ENCODE data around the gene CD9. TPM values are rescaled to one million over a fixed set of nuclear protein-coding genes. Genes with fewer than 3 reads are reported as not detected.

CD9 gene
- total RNA-seq, 1 donor from 2014 or later: 120 TPM

DNA sequence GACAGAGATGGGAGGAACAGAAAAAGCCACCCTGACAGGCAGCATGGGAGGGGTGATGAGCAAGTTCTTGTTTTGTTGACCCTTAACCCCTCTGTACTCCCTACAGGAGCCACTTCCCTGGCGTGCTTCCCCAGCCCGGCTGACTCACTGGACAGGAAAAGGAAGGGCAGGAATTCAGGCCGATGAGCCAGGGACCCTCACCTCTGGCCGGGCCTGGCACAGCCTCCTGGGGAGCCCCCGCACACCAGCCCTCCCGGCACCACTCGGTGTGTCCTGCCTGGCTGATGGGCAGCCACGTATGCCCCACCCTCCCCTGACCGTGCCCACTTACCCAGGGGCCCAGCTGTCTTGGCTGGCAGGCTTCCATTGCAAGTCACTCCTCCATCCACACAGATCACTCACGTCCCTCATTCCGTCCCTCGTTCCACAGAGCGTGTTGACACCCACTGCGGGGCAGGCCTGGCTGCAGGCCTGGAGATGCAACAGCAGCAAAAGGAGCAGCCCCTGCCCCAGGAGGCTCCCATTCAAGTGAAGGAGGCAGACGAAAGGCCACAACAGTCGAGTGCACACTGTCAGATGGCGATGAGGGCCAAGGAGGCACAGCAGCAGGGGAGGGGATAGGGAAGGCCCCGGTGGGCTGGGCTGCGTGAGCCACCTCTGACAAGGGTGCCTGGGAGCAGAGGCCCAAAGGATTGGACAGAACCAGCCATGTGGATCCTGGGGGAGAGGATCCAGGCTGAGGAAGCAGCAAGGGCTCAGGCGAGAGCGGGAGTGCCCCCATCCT lies 19.7 kb upstream of the CD9 start:
- DNase-seq (ENCODE audit: extremely low spot score, unreplicated experiment): no peak
- peaks cover 1% of the 10 kb centered on the region for H3K36me3 Mint-ChIP-seq
- no peak overlapping the region for H3K4me3 Mint-ChIP-seq
- peaks cover 15% of the 10 kb centered on the region for H3K4me1 Mint-ChIP-seq (ENCODE audit: unreplicated experiment)
- peaks cover 4% of the 10 kb centered on the region for H3K27me3 Mint-ChIP-seq
- no peaks in the 10 kb centered on the region for H3K9me3 Mint-ChIP-seq
- peak overlapping the region; percentile 26 for H3K27ac Mint-ChIP-seq
- TF ChIP-seq, protein P1, sequence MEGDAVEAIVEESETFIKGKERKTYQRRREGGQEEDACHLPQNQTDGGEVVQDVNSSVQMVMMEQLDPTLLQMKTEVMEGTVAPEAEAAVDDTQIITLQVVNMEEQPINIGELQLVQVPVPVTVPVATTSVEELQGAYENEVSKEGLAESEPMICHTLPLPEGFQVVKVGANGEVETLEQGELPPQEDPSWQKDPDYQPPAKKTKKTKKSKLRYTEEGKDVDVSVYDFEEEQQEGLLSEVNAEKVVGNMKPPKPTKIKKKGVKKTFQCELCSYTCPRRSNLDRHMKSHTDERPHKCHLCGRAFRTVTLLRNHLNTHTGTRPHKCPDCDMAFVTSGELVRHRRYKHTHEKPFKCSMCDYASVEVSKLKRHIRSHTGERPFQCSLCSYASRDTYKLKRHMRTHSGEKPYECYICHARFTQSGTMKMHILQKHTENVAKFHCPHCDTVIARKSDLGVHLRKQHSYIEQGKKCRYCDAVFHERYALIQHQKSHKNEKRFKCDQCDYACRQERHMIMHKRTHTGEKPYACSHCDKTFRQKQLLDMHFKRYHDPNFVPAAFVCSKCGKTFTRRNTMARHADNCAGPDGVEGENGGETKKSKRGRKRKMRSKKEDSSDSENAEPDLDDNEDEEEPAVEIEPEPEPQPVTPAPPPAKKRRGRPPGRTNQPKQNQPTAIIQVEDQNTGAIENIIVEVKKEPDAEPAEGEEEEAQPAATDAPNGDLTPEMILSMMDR (conservative IDR thresholded peaks at IDR 0.05): no peak

DNA sequence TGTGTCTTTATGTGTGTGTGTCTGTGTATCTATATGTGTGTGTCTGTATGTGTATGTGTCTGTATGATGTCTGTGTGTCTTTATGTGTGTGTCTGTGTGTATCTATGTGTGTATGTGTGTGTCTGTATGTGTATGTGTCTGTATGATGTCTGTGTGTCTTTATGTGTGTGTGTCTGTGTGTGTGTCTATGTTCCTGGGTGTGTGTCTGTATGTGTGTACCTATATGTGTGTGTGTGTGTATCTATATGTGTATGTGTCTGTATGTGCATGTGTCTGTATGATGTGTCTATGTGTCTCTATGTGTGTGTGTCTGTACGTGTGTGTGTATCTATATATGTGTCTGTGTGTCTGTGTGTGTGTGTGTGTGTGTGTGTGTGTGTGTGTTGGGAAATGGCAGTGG lies 19.0 kb upstream of the CD9 start:
- Mint-ChIP-seq H3K4me1 (ENCODE audit: unreplicated experiment) (peaks cover 15% of the 10 kb centered on the region), H3K4me3 (no peak overlapping the region), H3K36me3 (no peaks in the 10 kb centered on the region), H3K27ac (no peak overlapping the region), H3K27me3 (peaks cover 4% of the 10 kb centered on the region), H3K9me3 (no peaks in the 10 kb centered on the region)
- no peak for DNase-seq (ENCODE audit: extremely low spot score, unreplicated experiment)
- TF ChIP-seq, protein P1 (conservative IDR thresholded peaks at IDR 0.05): no peak

DNA sequence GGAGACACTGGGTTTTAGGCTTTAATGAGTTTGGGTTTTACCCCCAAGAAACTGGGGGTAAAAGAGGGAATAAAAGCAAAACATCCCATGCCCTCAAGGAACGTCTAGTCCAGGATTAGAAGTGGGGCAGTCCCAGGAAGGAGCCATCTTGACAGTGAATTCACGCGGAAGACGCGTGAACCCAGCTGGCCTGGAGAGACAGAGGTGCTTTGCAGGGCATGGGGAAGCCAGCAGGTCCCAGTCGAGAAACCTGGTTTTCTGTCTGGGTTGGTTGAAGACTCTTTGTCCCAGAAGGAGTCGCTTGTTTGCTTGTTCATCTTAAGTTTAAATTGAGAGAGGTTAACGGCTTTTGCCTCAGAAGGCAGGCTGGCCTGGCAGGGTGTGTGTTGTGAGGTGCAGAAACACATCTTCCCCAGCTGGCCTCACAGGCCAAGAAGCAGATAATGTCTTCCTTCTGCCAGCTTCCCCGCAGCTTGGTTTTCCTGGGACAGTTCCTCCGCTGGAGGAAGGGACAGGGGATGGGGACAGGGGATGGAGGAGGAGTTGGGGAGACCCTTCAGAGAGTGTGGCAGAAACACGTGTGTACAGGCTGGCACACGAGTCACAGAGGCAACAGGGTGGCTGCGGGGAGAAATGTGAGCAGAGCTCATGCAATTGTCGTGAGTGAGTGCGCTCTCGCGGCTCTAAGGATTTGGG lies 18.5 kb upstream of the CD9 start:
- H3K27me3 Mint-ChIP-seq: peaks cover 4% of the 10 kb centered on the region
- peaks cover 15% of the 10 kb centered on the region for H3K4me1 Mint-ChIP-seq (ENCODE audit: unreplicated experiment)
- no peaks in the 10 kb centered on the region for H3K36me3 Mint-ChIP-seq
- H3K9me3 Mint-ChIP-seq: no peaks in the 10 kb centered on the region
- no peak for DNase-seq (ENCODE audit: extremely low spot score, unreplicated experiment)
- H3K27ac Mint-ChIP-seq: peak overlapping the region; percentile 76
- H3K4me3 Mint-ChIP-seq: peak overlapping the region; percentile 72
- TF ChIP-seq, protein P1 (conservative IDR thresholded peaks at IDR 0.05): no peak

DNA sequence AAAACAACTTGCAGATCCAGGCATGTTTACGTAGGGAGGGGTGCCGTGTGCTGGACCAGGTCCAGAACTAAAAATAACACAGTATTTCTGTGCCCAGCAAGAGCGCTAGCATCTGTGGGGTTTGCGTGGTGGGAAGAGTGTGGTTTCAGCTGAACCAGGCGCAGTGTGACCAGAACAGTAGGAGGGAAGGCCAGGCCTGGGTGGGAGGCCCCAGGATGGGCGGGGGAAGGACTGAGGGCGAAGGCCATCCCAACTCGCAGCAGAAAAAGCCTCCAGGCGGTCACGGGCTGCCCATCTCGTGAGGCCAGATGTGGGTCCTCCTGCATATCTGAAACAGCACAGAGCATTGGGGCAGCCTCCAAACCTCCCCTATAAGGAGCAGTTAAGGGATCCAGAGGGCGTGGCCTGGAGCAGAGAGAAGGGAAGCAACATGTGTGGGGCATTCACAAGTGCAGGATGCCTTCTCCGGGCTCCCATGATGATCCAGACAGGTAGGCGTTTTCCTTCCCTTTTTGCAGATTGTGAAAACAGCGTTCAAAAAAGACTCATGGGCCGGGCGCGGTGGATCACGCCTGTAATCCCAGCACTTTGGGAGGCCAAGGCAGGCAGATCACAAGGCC lies 17.8 kb upstream of the CD9 start:
- peaks cover 4% of the 10 kb centered on the region for H3K27me3 Mint-ChIP-seq
- no peaks in the 10 kb centered on the region for H3K36me3 Mint-ChIP-seq
- no peak for DNase-seq (ENCODE audit: extremely low spot score, unreplicated experiment)
- TF ChIP-seq, protein P1 (conservative IDR thresholded peaks at IDR 0.05): no peak
- H3K27ac Mint-ChIP-seq: peak overlapping the region; percentile 76
- peak overlapping the region; percentile 72 for H3K4me3 Mint-ChIP-seq
- H3K9me3 Mint-ChIP-seq: no peaks in the 10 kb centered on the region
- H3K4me1 Mint-ChIP-seq (ENCODE audit: unreplicated experiment): peaks cover 15% of the 10 kb centered on the region

DNA sequence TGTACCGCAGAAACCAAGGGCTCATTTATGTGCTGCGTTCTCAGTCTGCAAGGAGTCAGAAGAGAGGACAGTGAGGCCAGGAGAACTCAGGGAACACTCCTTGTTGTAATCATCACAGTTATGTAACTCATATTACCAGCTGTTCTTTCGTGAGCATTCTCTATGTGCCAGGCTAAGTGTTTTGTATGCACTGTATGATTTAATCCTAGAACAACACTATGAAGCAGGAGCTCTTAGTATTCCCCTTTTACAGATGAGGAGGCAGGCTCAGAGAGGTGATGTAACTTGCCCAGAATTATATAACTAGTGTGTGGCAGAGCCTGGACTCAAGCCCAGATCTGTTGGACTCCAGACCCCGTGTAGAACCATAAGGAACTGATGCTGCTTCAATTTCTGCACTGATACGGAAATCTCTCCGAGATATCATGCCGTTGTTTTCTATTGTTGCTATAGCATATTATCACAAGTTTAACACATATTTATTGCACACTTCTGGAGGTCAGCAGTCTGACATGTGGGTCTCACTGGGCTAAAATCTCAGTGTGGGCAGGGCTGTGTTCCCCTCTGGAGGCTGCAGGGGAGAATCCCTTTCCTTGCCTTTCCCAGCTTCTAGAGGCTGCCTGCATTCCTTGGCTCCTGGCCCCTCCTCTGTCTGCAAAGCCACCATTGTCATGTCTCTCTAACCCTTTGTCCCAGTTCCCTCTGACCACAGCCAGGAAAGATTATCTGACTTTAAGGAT lies 16.3 kb upstream of the CD9 start:
- no peaks in the 10 kb centered on the region for H3K36me3 Mint-ChIP-seq
- H3K9me3 Mint-ChIP-seq: no peaks in the 10 kb centered on the region
- peaks cover 15% of the 10 kb centered on the region for H3K4me1 Mint-ChIP-seq (ENCODE audit: unreplicated experiment)
- H3K4me3 Mint-ChIP-seq: no peak overlapping the region
- no peak for DNase-seq (ENCODE audit: extremely low spot score, unreplicated experiment)
- TF ChIP-seq, protein P1 (conservative IDR thresholded peaks at IDR 0.05): no peak
- no peak overlapping the region for H3K27ac Mint-ChIP-seq
- peaks cover 8% of the 10 kb centered on the region for H3K27me3 Mint-ChIP-seq

All from type B pancreatic cell (in vitro differentiated cells).